ENCODE data around the gene TAGLN2.

Gene TAGLN2

DNA sequence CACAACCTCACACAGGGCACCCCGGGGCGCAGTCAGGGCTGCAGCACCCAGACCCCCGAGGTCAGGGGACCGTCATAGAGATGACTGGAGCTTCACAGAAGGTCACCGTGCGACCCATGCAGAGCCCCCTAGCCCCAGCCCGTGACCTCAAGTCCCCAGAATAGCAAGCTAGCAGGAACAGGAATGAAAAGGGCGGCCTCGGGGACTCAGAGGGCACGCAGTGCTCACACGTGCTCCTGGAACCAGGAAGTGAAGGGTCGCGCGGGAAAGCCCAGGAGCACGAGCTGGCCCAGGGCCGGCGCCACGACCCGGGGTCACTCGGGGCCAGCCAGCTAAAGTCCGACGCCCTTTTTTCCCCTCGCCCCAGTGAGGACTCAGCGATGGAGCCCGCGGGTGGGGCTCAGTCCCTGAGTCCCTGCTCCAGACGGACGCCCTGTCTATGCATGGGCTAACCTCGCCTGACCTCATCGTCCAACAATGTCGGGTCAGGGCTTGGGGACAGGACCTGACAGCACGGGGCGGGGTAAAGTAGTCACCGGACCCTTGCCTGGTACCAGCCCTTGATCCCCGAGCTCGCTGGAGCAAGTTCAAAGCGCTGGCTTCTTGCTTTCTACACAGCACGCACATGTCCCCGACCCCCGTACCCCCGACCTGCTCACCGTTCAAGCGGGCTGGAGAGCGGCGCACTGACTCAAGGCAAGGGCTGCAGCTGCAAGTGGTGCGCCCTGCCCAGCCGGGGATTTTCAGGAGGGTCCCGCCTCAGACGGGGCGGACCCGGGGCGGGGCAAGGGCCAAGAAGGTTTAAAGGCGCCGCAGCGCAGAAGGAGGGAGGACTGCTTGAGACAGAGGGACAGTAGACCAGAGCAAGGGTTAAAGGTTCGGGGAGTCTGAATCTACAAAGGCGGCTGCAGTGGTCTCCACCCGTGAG lies at the start of gene TAGLN2:
TAGLN2 (minus strand) TSS at position 717 of the 928 bp plus-strand sequence. CDS start 4,998 bp downstream, outside the sequence.
- DNase-seq, result peak; percentile 90

DNA sequence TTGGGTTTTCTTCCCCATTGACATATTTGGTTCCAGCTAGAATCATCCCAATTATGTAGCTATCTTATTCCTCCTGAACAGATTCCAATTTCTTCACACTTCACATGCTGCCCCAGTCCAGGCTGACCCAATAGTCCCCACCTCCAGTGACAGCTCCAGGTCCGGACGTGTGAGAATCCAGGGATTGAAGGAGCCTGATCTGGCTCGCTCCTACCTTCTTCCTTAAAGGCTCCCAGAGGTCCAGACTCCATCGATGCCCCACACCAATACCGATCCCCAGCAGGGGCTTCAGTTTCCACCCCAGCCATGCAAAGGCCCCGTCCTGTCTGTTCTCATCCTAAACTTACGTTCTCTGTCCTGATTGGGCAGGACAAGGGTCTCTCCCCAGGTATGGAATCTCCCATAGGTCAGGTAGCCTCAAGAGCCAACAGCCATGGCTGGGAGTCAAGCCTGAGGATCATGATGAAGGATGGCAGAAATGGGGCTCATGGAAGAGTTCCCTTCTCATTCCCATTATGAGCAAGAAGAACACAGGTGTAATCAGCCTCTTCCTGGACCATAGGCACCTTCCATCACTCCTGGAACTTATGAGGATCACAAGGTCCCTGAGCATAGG lies 49.2 kb upstream of the TAGLN2 start:
- no peak for DNase-seq

- DNase-seq, result no peak
Measured at GRCh38 chr1:159973350-159973940, 48.1 kb upstream of the TAGLN2 start.

DNA sequence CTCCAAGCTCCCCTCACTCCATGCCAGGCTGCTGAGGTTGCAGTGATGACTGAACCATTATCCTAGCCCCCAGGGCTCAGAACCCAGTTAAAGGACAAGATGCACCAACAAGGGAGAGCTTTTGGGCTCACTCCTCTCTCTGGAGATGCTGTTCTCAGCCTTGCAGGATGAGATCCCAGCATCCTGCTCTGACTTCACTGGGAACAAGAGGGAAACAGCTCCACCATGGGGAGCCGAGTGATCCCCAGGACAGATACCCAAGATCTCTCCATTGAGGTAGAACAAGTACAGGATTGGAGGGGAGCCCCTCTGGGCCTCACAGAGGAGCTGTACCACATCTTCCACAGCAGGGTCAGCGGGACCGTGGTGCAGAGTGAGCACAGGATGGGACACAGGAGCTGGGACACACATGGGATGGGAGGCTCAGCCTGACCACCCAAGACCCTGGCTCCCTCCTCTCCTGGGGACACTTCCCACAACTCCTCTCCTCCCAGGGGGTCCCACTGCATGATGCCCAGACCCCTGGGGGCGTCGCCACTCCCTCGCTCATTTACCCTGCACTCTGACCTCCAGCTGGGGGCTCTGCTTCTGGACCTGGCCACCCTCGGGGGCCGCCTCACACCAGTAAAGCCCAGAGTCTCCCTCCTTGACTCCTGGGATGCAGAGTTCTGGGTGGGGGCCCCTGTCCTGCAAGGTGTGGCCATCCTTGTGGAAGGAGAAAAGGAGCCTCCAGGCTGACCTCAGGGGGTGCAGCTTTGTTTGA lies 47.3 kb upstream of the TAGLN2 start:
- DNase-seq, result no peak

DNA sequence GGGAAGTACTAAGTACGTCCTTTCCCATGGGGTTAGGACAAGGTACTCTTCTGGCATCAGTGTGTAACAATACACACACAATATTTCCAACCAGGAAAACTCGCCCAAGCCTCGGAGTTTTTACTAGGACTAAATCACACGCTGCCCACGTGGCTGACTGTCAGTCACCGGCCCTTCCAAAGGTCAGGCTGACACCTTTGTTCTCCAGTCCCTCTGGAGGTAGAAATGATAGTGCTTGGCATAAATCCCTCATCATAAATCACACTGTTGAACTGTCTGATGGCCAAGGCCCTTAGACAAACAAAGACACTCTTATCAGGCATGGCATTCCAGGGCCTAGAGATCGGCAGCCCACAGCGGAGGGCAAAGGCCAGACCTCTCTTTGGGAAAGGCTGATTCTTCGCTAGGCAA lies 45.6 kb upstream of the TAGLN2 start:
- DNase-seq, result peak; percentile 57

DNA sequence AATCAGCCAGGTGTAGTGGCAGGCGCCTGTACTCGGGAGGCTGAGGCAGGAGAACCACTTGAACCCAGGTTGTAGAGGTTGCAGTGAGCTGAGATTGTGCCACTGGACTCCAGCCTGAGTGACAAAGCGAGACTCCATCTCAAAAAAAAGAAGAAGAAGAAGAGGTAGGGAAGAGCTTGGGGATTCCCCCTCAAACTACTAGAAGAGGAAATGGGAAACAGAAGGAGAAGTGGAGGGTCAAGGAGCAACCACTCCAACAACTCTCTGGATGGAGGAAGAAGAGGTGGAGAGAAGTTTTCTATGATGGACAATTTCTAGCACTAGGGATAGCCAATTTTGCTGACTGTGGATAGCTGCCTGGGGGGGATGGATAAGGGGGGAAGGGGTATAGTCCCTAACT lies 43.6 kb upstream of the TAGLN2 start:
- DNase-seq, result no peak

DNA sequence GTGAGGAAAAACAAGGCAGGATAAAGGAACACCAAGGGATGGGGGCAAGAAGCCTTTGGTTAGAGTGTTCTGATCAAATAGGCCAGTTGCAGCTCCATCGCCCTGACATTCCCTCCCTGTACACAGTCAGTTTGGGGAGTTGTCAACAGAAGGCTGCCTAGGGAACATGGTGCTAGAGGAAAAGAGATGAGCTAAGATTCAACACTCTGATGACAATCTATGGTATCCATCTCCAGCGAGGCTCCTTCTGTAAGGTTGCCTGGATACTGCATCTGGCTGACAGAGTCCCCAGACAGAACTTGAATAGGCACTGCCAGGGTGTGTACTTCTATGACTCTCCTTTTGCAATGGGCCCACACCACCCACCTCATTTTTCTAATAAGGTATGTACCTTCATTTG lies 40.0 kb upstream of the TAGLN2 start:
- no peak for DNase-seq

DNA sequence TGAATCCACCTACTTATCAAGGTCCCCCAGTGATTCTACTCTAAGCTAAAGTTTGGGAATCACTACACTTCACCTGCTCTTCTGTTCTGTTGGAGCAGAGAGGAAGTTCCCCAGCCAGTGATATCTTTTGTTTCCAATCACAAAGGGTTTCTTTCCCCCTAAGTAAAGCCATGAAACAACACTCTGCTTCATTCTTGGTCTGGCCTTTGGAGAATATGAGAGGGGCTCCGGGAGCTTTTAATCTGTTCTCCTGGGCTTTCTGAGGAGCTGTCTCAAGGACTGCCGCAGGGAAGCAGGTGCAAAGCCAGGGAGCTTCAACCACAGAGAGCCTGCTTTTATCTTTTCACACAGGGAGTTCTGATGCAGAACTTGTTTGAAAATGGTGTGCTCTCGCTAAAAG lies 38.8 kb upstream of the TAGLN2 start:
- no peak for DNase-seq

DNA sequence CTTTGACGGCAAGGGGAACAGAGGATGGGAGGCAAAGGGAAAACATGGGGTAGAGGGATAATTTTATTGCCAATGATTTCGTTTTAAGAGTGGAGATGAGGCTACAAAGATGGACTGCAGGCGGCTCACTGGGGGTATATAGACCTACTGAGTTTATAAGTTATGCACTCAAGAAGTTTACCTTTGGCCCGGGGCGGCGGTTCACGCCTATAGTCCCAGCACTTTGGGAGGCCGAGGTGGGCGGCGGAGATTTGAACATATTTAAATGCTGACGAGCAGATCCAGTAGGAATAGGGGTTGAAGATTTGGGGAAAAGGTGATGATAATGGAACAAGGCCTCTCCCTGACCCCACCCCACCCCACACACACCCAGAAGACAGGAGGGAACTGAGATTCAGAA lies 36.9 kb upstream of the TAGLN2 start:
- no peak for DNase-seq

DNA sequence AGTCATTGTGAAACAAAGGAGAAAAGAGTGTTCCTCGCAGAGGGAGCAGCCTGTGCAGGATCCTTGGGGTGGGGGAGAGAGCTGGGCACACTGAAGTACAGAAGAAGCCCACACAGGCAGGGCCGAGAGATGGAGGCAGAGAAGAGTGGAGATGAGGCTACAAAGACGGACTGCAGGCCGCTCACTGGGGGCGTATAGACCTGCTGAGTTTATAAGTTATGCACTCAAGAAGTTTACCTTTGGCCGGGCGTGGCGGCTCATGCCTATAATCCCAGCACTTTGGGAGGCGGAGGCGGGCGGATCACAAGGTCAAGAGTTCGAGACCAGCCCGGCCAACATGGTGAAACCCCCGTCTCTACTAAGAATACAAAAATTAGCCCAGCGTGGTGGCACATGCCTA lies 36.3 kb upstream of the TAGLN2 start:
- DNase-seq, result no peak

- no peak for DNase-seq
Measured at GRCh38 chr1:159960721-159961381, 35.5 kb upstream of the TAGLN2 start.

GRCh38 chr1:159959451-159959850 lies 34.1 kb upstream of the TAGLN2 start:
- peak; percentile 27 for DNase-seq

- DNase-seq, result no peak
Measured at GRCh38 chr1:159958719-159959380, 33.5 kb upstream of the TAGLN2 start.

DNA sequence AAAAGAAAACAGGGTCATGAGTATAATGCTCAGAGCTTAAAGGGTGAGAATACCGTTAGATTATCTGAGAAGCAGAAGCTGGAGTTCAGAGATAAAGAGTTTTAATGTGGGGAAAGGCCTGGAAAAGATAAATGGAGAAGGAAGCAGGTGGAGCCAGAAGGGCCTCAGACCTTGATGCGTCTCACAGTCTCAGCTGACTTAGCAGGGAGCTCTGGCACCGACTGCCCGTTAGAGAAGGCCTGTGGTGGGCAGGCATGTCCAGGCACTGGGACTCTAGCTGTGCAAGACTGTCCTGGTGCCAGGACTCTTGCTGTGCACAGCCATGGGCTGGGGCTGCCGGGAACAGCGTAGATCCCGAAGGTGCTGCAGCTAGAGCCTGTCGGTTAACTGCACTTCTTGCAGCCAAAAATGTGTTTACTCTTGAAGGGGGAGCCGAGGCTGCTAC lies 32.5 kb upstream of the TAGLN2 start:
- DNase-seq, result no peak

GRCh38 chr1:159955456-159955855 lies 30.1 kb upstream of the TAGLN2 start:
- no peak for DNase-seq

GRCh38 chr1:159953536-159954515 lies 28.5 kb upstream of the TAGLN2 start, which contains the start of gene SLAMF9:
SLAMF9 (minus strand) TSS chr1:159954237; CDS start chr1:159954137, 100 bp downstream.
- DNase-seq, result peak; percentile 20

DNA sequence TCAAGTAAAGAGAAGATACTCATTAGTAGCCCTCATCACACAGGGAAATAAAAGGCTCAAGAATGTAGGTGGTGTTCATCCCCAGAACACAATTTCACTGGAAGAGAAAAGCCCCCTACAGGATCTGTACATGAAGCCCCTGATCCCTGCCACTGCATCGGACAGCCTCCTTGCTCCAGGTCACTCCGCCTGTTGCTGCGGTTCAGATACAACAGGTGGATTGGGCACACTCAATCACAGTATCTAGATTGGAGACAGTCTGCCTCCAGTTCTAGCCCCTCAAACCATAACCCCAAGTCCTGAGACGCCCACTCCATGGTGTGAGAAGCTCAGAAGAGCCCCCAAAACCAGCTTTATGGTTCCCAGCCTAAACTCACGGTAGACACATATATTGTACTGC lies 27.6 kb upstream of the TAGLN2 start:
- DNase-seq, result no peak

DNA sequence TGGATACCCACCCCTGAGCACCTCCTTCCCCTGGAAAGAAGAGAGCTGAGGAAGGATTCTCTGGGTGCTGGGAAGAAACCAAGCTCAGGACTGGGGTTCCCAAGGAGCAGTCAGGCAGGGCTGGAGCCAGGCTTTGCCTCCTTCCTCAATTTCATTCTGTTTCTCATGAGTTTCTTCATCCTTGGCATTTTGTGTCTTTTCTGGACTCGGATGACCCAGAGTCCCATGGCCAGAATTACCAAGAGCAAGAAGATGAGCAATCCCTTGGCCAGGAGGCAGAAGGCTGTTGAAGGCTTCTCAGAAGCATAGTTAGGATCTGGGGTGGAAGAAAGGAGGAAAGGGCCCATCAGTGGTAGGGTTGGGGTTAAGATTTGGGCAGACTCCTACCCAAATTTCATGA lies 26.2 kb upstream of the TAGLN2 start:
- no peak for DNase-seq

- no peak for DNase-seq
Measured at GRCh38 chr1:159951016-159951415, 25.7 kb upstream of the TAGLN2 start.

DNA sequence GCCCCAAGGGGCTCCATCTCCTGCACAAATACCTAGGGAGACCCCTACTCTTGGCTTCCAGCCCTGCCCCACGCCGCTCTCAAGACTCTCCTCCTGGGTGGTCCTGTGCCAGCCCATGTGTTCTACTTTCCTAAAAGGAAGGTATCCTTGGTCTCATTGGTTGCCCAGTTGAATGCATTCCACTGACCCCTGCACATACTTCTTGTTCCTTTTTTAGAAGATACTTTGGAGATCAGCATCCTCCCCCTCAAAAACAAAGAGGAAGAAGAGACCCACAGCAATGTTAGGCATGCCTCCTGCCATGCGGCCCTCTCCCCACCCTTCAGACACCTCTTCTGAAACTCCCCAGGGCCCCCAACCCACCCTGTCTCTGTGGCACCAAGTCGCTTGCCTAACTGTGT lies 24.7 kb upstream of the TAGLN2 start:
- DNase-seq, result no peak

- DNase-seq, result no peak
Measured at GRCh38 chr1:159949123-159949522, 23.8 kb upstream of the TAGLN2 start.
